Choroid plexus epithelial cell (primary cell): ENCODE measurements around the gene VMO1.

Experiments
- DNase-seq: peaks from one replicate; pipeline ENCODE4 v3.0.0-alpha.2; 2010; ENCODE audit warnings: low read depth
- H3K4me3 ChIP-seq: 2 replicates; pipeline ENCODE4 v1.5.1; 2011; ENCODE audit warnings: low read depth, mild to moderate bottlenecking, control low read depth, low read length, moderate library complexity
- CTCF ChIP-seq: conservative IDR thresholded peaks from 2 replicates; pipeline ENCODE4 v1.5.1; 2011; ENCODE audit warnings: low read depth, mild to moderate bottlenecking, control low read depth, inconsistent platforms, low read length, moderate library complexity

The VMO1 gene

GRCh38 chr17:4788159-4788806 lies 2.1 kb upstream of the VMO1 start:
- DNase-seq: no peak
- H3K4me3 ChIP-seq: no peak overlapping the region
- no peak for TF ChIP-seq CTCF

GRCh38 chr17:4786516-4786915 lies 352 bp upstream of the VMO1 start:
- H3K4me3 ChIP-seq: no peak overlapping the region
- no peak for TF ChIP-seq CTCF
- no peak for DNase-seq

GRCh38 chr17:4785311-4786105 lies 656 bp downstream of the VMO1 start:
- no peak for TF ChIP-seq CTCF
- DNase-seq: no peak
- H3K4me3 ChIP-seq: no peak overlapping the region

- no peak for TF ChIP-seq CTCF
- no peak for DNase-seq
These were observed 3.5 kb downstream of the VMO1 start for GRCh38 chr17:4782652-4783051.

GRCh38 chr17:4780325-4780955 lies 5.7 kb downstream of the VMO1 start:
- TF ChIP-seq CTCF: no peak
- no peak for DNase-seq
- H3K4me3 ChIP-seq: no peak overlapping the region

More at GRCh38 chr17:4782652-4783051, 3.5 kb downstream of the VMO1 start:
- H3K4me3 ChIP-seq: no peak overlapping the region

GRCh38 chr17:4777969-4778760 lies 8.0 kb downstream of the VMO1 start:
- no peak overlapping the region for H3K4me3 ChIP-seq
- DNase-seq: peak; percentile 32
- TF ChIP-seq CTCF: no peak
